ENCODE results near the gene SPRING1.

The SPRING1 gene

GRCh38 chr12:116698554-116699075 lies 39.3 kb downstream of the SPRING1 start:
- peaks cover 0 to 33% (median 31%) of the 10 kb centered on the region in 4 experiments for H3K4me1 ChIP-seq (ENCODE audit: control extremely low read depth in 1 of 4, control insufficient read depth in 4 of 4, insufficient read depth in 4 of 4, low read length in 3 of 4)
- H3K27me3 ChIP-seq (replicated peaks in 2 of 5; ENCODE audit: control insufficient read depth in 4 of 5, insufficient read depth in 5 of 5, low read length in 4 of 5): no peaks in the 10 kb centered on the region
- no peak for DNase-seq
- H3K9me3 ChIP-seq (ENCODE audit: control extremely low read depth in 1 of 5, control insufficient read depth in 4 of 5, insufficient read depth in 2 of 5, low read depth in 1 of 5, low read length in 4 of 5): no peaks in the 10 kb centered on the region
- H3K27ac ChIP-seq (ENCODE audit: insufficient read depth in 1 of 2, low read depth in 1 of 2, low read length in 2 of 2, poor library complexity in 1 of 2, severe bottlenecking in 2 of 2): no peak overlapping the region
- ChIA-PET POLR2A (no interaction called here), CTCF (interaction anchor here (1.1 to 4.6 kb wide), 7 partner anchors 8 to 557 kb away, joined by 3 to 23 read pairs (median 5); partner anchors contain the start of gene MAP1LC3B2)
- WGBS (ENCODE audit: insufficient coverage): 95% methylated on average over 2 of the region's 2 CpGs
- H3K4me3 ChIP-seq (ENCODE audit: control insufficient read depth in 1 of 7, extremely low read depth in 1 of 7, insufficient read depth in 4 of 7, low read depth in 2 of 7, low read length in 6 of 7): no peak overlapping the region
- no peaks in the 10 kb centered on the region for H3K36me3 ChIP-seq (ENCODE audit: control insufficient read depth in 4 of 4, insufficient read depth in 4 of 4, low read length in 3 of 4)

GRCh38 chr12:116698116-116698515 lies 39.8 kb downstream of the SPRING1 start:
- WGBS (ENCODE audit: insufficient coverage): 89% methylated on average over 5 of the region's 8 CpGs
- Histone ChIP-seq H3K4me3 (ENCODE audit: control insufficient read depth in 1 of 7, extremely low read depth in 1 of 7, insufficient read depth in 4 of 7, low read depth in 2 of 7, low read length in 6 of 7) (no peak overlapping the region), H3K36me3 (ENCODE audit: control insufficient read depth in 4 of 4, insufficient read depth in 4 of 4, low read length in 3 of 4) (no peaks in the 10 kb centered on the region), H3K27me3 (replicated peaks in 2 of 5; ENCODE audit: control insufficient read depth in 4 of 5, insufficient read depth in 5 of 5, low read length in 4 of 5) (no peaks in the 10 kb centered on the region), H3K27ac (ENCODE audit: insufficient read depth in 1 of 2, low read depth in 1 of 2, low read length in 2 of 2, poor library complexity in 1 of 2, severe bottlenecking in 2 of 2) (no peak overlapping the region), H3K9me3 (ENCODE audit: control extremely low read depth in 1 of 5, control insufficient read depth in 4 of 5, insufficient read depth in 2 of 5, low read depth in 1 of 5, low read length in 4 of 5) (no peaks in the 10 kb centered on the region), H3K4me1 (ENCODE audit: control extremely low read depth in 1 of 4, control insufficient read depth in 4 of 4, insufficient read depth in 4 of 4, low read length in 3 of 4) (peaks cover 0 to 37% (median 36%) of the 10 kb centered on the region in 4 experiments)
- CTCF ChIA-PET: interaction anchor here (1.1 to 4.6 kb wide), 7 partner anchors 7 to 556 kb away, joined by 3 to 23 read pairs (median 5); partner anchors contain the start of gene MAP1LC3B2
- DNase-seq: no peak
- POLR2A ChIA-PET: no interaction called here

GRCh38 chr12:116697716-116698115 lies 40.2 kb downstream of the SPRING1 start:
- Histone ChIP-seq H3K27me3 (replicated peaks in 2 of 5; ENCODE audit: control insufficient read depth in 4 of 5, insufficient read depth in 5 of 5, low read length in 4 of 5) (no peaks in the 10 kb centered on the region), H3K4me1 (ENCODE audit: control extremely low read depth in 1 of 4, control insufficient read depth in 4 of 4, insufficient read depth in 4 of 4, low read length in 3 of 4) (peaks cover 1 to 41% (median 39%) of the 10 kb centered on the region in 4 experiments), H3K27ac (ENCODE audit: insufficient read depth in 1 of 2, low read depth in 1 of 2, low read length in 2 of 2, poor library complexity in 1 of 2, severe bottlenecking in 2 of 2) (no peak overlapping the region), H3K4me3 (ENCODE audit: control insufficient read depth in 1 of 7, extremely low read depth in 1 of 7, insufficient read depth in 4 of 7, low read depth in 2 of 7, low read length in 6 of 7) (no peak overlapping the region), H3K9me3 (ENCODE audit: control extremely low read depth in 1 of 5, control insufficient read depth in 4 of 5, insufficient read depth in 2 of 5, low read depth in 1 of 5, low read length in 4 of 5) (no peaks in the 10 kb centered on the region), H3K36me3 (ENCODE audit: control insufficient read depth in 4 of 4, insufficient read depth in 4 of 4, low read length in 3 of 4) (no peaks in the 10 kb centered on the region)
- ChIA-PET CTCF (interaction anchor here (0.7 to 4.6 kb wide), 14 partner anchors 7 to 707 kb away, joined by 3 to 23 read pairs (median 3); partner anchors contain the start of gene MAP1LC3B2), POLR2A (interaction anchor here (0.5 kb wide), 1 partner anchor 316 kb away, joined by 3 read pairs; no protein-coding TSS in a partner anchor)
- 94% methylated on average over 9 of the region's 11 CpGs for WGBS (ENCODE audit: insufficient coverage)
- DNase-seq: no peak

GRCh38 chr12:116697305-116697704 lies 40.6 kb downstream of the SPRING1 start:
- no peak overlapping the region for H3K27ac ChIP-seq (ENCODE audit: insufficient read depth in 1 of 2, low read depth in 1 of 2, low read length in 2 of 2, poor library complexity in 1 of 2, severe bottlenecking in 2 of 2)
- CTCF ChIA-PET: interaction anchor here (0.6 to 3.7 kb wide), 16 partner anchors 10 to 707 kb away, joined by 3 to 21 read pairs (median 3); partner anchors contain the start of gene MAP1LC3B2
- POLR2A ChIA-PET: interaction anchor here (0.5 to 0.6 kb wide), 2 partner anchors 137 to 316 kb away, joined by 3 read pairs; no protein-coding TSS in a partner anchor
- H3K4me3 ChIP-seq (ENCODE audit: control insufficient read depth in 1 of 7, extremely low read depth in 1 of 7, insufficient read depth in 4 of 7, low read depth in 2 of 7, low read length in 6 of 7): no peak overlapping the region
- H3K9me3 ChIP-seq (ENCODE audit: control extremely low read depth in 1 of 5, control insufficient read depth in 4 of 5, insufficient read depth in 2 of 5, low read depth in 1 of 5, low read length in 4 of 5): no peaks in the 10 kb centered on the region
- WGBS (ENCODE audit: insufficient coverage): 100% methylated on average over 2 of the region's 7 CpGs
- H3K27me3 ChIP-seq (replicated peaks in 2 of 5; ENCODE audit: control insufficient read depth in 4 of 5, insufficient read depth in 5 of 5, low read length in 4 of 5): no peaks in the 10 kb centered on the region
- H3K36me3 ChIP-seq (ENCODE audit: control insufficient read depth in 4 of 4, insufficient read depth in 4 of 4, low read length in 3 of 4): no peaks in the 10 kb centered on the region
- peaks cover 5 to 45% (median 42%) of the 10 kb centered on the region in 4 experiments for H3K4me1 ChIP-seq (ENCODE audit: control extremely low read depth in 1 of 4, control insufficient read depth in 4 of 4, insufficient read depth in 4 of 4, low read length in 3 of 4)
- peak in 2 of 3 donors; percentile 53 to 56 for DNase-seq

- H3K27me3 ChIP-seq (replicated peaks in 2 of 5; ENCODE audit: control insufficient read depth in 4 of 5, insufficient read depth in 5 of 5, low read length in 4 of 5): no peaks in the 10 kb centered on the region
- peaks cover 5 to 54% (median 50%) of the 10 kb centered on the region in 4 experiments for H3K4me1 ChIP-seq (ENCODE audit: control extremely low read depth in 1 of 4, control insufficient read depth in 4 of 4, insufficient read depth in 4 of 4, low read length in 3 of 4)
- ChIA-PET CTCF (no interaction called here), POLR2A (no interaction called here)
- H3K4me3 ChIP-seq (ENCODE audit: control insufficient read depth in 1 of 7, extremely low read depth in 1 of 7, insufficient read depth in 4 of 7, low read depth in 2 of 7, low read length in 6 of 7): peak overlapping the region in 1 of 7 experiments; percentile 14
- H3K27ac ChIP-seq (ENCODE audit: insufficient read depth in 1 of 2, low read depth in 1 of 2, low read length in 2 of 2, poor library complexity in 1 of 2, severe bottlenecking in 2 of 2): no peak overlapping the region
- 48% methylated on average over 2 of the region's 3 CpGs for WGBS (ENCODE audit: insufficient coverage)
- DNase-seq: peak in 2 of 3 donors; percentile 22 to 34
- no peaks in the 10 kb centered on the region for H3K9me3 ChIP-seq (ENCODE audit: control extremely low read depth in 1 of 5, control insufficient read depth in 4 of 5, insufficient read depth in 2 of 5, low read depth in 1 of 5, low read length in 4 of 5)
- no peaks in the 10 kb centered on the region for H3K36me3 ChIP-seq (ENCODE audit: control insufficient read depth in 4 of 4, insufficient read depth in 4 of 4, low read length in 3 of 4)
These were observed 42.5 kb downstream of the SPRING1 start for GRCh38 chr12:116695464-116695725.

GRCh38 chr12:116694653-116695463 lies 43.0 kb downstream of the SPRING1 start:
- 84% methylated on average over 21 of the region's 22 CpGs for WGBS (ENCODE audit: insufficient coverage)
- no peaks in the 10 kb centered on the region for H3K36me3 ChIP-seq (ENCODE audit: control insufficient read depth in 4 of 4, insufficient read depth in 4 of 4, low read length in 3 of 4)
- H3K27ac ChIP-seq (ENCODE audit: insufficient read depth in 1 of 2, low read depth in 1 of 2, low read length in 2 of 2, poor library complexity in 1 of 2, severe bottlenecking in 2 of 2): no peak overlapping the region
- H3K4me3 ChIP-seq (ENCODE audit: control insufficient read depth in 1 of 7, extremely low read depth in 1 of 7, insufficient read depth in 4 of 7, low read depth in 2 of 7, low read length in 6 of 7): peak overlapping the region in 1 of 7 experiments; percentile 14
- ChIA-PET CTCF (no interaction called here), POLR2A (no interaction called here)
- H3K9me3 ChIP-seq (ENCODE audit: control extremely low read depth in 1 of 5, control insufficient read depth in 4 of 5, insufficient read depth in 2 of 5, low read depth in 1 of 5, low read length in 4 of 5): no peaks in the 10 kb centered on the region
- no peaks in the 10 kb centered on the region for H3K27me3 ChIP-seq (replicated peaks in 2 of 5; ENCODE audit: control insufficient read depth in 4 of 5, insufficient read depth in 5 of 5, low read length in 4 of 5)
- peaks cover 5 to 60% (median 56%) of the 10 kb centered on the region in 4 experiments for H3K4me1 ChIP-seq (ENCODE audit: control extremely low read depth in 1 of 4, control insufficient read depth in 4 of 4, insufficient read depth in 4 of 4, low read length in 3 of 4)
- DNase-seq: no peak
